ENCODE measurements around the gene GAN.

The GAN gene

GRCh38 chr16:81314603-81315270 is at the start of gene GAN:
Gene GAN (plus strand): TSS chr16:81314962. CDS start chr16:81315114, 152 bp downstream.
- DNase-seq, result peak; percentile 96

- no peak for DNase-seq
Measured at GRCh38 chr16:81265052-81265451, 49.7 kb upstream of the GAN start.

GRCh38 chr16:81265658-81266451 is 48.9 kb upstream of the GAN start:
- no peak for DNase-seq

GRCh38 chr16:81266680-81267095 is 48.1 kb upstream of the GAN start:
- no peak for DNase-seq

GRCh38 chr16:81268509-81268908 is 46.3 kb upstream of the GAN start:
- DNase-seq, result no peak

GRCh38 chr16:81273223-81273950 is 41.4 kb upstream of the GAN start:
- no peak for DNase-seq

GRCh38 chr16:81275064-81275532 is 39.7 kb upstream of the GAN start:
- no peak for DNase-seq

GRCh38 chr16:81275795-81276194 is 39.0 kb upstream of the GAN start:
- no peak for DNase-seq

GRCh38 chr16:81276323-81276722 is 38.4 kb upstream of the GAN start:
- no peak for DNase-seq

GRCh38 chr16:81277541-81278080 is 37.2 kb upstream of the GAN start:
- DNase-seq, result no peak

- DNase-seq, result no peak
Measured at GRCh38 chr16:81278526-81278925, 36.2 kb upstream of the GAN start.

- DNase-seq, result peak; percentile 63
Measured at GRCh38 chr16:81279392-81279791, 35.4 kb upstream of the GAN start.

GRCh38 chr16:81280393-81280792 is 34.4 kb upstream of the GAN start:
- no peak for DNase-seq

GRCh38 chr16:81283044-81283443 is 31.7 kb upstream of the GAN start:
- DNase-seq, result no peak

GRCh38 chr16:81284995-81285600 is 29.7 kb upstream of the GAN start:
- DNase-seq, result no peak

GRCh38 chr16:81286190-81286589 is 28.6 kb upstream of the GAN start:
- DNase-seq, result no peak

- no peak for DNase-seq
Measured at GRCh38 chr16:81291117-81291516, 23.6 kb upstream of the GAN start.

GRCh38 chr16:81292936-81293335 is 21.8 kb upstream of the GAN start:
- DNase-seq, result no peak

GRCh38 chr16:81293909-81294802 is 20.6 kb upstream of the GAN start:
- DNase-seq, result no peak

- DNase-seq, result no peak
Measured at GRCh38 chr16:81296631-81297030, 18.1 kb upstream of the GAN start.

- no peak for DNase-seq
Measured at GRCh38 chr16:81307770-81308169, 7.0 kb upstream of the GAN start.
